NCI-H1436 treated with DMSO at 0.1 percent for 48 hours (cell line): Measurements from ENCODE around the gene SUSD1.

ENCODE experiments used
- DNase-seq: peaks from one replicate; lab custom pipeline; 2025; lab: John Stamatoyannopoulos, UW

Gene SUSD1

GRCh38 chr9:112010537-112010936 lies 164.6 kb downstream of the SUSD1 start:
- DNase-seq = no peak

- DNase-seq = no peak
These were observed 165.4 kb downstream of the SUSD1 start for GRCh38 chr9:112009656-112010055.

- DNase-seq = no peak
These were observed 167.4 kb downstream of the SUSD1 start for GRCh38 chr9:112007575-112008240.

- DNase-seq = no peak
These were observed 168.6 kb downstream of the SUSD1 start for GRCh38 chr9:112006361-112007020.

GRCh38 chr9:112005939-112006338 lies 169.2 kb downstream of the SUSD1 start:
- DNase-seq = no peak

GRCh38 chr9:112003538-112003937 lies 171.6 kb downstream of the SUSD1 start:
- DNase-seq = no peak

- DNase-seq = no peak
These were observed 172.1 kb downstream of the SUSD1 start for GRCh38 chr9:112002847-112003457.

- DNase-seq = no peak
These were observed 172.8 kb downstream of the SUSD1 start for GRCh38 chr9:112002131-112002846.

- no peak for DNase-seq
These were observed 174.4 kb downstream of the SUSD1 start for GRCh38 chr9:112000743-112001142.

- DNase-seq = no peak
These were observed 175.8 kb downstream of the SUSD1 start for GRCh38 chr9:111999319-111999718.

- DNase-seq = no peak
These were observed 177.3 kb downstream of the SUSD1 start for GRCh38 chr9:111997831-111998230.

- DNase-seq = no peak
These were observed 180.2 kb downstream of the SUSD1 start for GRCh38 chr9:111994831-111995458.

- no peak for DNase-seq
These were observed 181.8 kb downstream of the SUSD1 start for GRCh38 chr9:111993319-111993718.

- no peak for DNase-seq
These were observed 182.6 kb downstream of the SUSD1 start for GRCh38 chr9:111992523-111992922.

GRCh38 chr9:111991179-111991578 lies 183.9 kb downstream of the SUSD1 start:
- DNase-seq = no peak
